ENCODE results near the gene SKIC3.

GRCh38 chr5:95520206-95520605 lies 34.6 kb downstream of the SKIC3 start:
- no peak for TF ChIP-seq GATA2 (IDR thresholded peaks at IDR 0.05; ENCODE audit: low read depth, low read length)
- TF ChIP-seq GATA3 (IDR thresholded peaks at IDR 0.05; ENCODE audit: low read depth, low read length): no peak

Data from SH-SY5Y (cell line).